Measurements from ENCODE around the gene SPRYD3. TPM values are rescaled to one million over a fixed set of nuclear protein-coding genes. Genes with fewer than 3 reads are reported as not detected.
A peak's percentile ranks its signal among the peaks of the same experiment; 100 is the strongest.

The SPRYD3 gene
- total RNA-seq, 1 donor from 2014 or later = 50.4 TPM

DNA sequence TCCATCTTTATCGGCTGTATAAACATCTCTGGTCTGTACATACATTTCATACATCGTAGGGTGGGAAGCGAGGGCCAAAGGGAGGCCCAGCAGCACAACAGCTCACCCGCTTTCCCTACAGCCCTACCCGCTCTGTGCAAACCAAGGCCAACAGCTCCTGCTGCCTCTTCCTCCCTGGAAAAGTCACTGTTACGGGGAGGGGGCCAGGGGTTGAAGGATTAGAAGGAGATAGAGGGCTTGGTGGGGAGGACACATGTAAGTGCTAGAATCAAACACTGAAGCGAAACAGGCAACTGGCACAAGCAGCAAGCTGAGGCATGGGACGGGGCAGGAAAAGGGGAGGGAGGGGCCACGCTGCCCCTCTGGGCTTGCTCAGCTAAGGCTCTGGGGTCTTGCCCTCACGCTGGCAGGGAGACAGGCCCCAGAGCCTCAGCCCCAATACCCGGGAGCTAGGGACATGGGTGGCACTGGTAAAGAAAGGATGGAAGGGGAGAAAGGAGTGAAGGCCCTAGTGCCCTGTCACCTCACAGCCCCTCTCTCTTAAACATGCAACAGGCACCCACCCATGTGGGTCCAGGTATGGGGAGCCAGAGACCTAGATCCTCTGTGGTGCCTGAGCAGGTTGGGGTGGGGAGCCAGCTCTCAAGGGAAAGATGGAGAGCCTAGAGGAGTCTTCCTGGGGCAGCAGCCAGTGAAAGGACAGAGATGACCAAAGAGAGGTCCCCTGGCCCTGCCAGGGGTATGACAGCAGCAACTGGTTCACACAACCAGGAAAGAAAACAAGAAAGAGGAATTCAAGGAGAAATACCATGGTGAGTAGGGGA is 14.4 kb downstream of the SPRYD3 start:
- Histone ChIP-seq H3K27ac (peak overlapping the region; percentile 24), H3K27me3 (no peaks in the 10 kb centered on the region), H3K9me3 (no peaks in the 10 kb centered on the region), H3K4me1 (peaks cover 49% of the 10 kb centered on the region), H3K36me3 (peaks cover 64% of the 10 kb centered on the region), H3K4me3 (no peak overlapping the region)
- DNase-seq = peak; percentile 62
- intact Hi-C loops (cut with DNase I) = loop anchor here (5.0 kb wide), 1 partner anchor 37 kb away; the partner anchor contains the start of gene SOAT2
- ATAC-seq = no peak
- TF ChIP-seq, protein P1, sequence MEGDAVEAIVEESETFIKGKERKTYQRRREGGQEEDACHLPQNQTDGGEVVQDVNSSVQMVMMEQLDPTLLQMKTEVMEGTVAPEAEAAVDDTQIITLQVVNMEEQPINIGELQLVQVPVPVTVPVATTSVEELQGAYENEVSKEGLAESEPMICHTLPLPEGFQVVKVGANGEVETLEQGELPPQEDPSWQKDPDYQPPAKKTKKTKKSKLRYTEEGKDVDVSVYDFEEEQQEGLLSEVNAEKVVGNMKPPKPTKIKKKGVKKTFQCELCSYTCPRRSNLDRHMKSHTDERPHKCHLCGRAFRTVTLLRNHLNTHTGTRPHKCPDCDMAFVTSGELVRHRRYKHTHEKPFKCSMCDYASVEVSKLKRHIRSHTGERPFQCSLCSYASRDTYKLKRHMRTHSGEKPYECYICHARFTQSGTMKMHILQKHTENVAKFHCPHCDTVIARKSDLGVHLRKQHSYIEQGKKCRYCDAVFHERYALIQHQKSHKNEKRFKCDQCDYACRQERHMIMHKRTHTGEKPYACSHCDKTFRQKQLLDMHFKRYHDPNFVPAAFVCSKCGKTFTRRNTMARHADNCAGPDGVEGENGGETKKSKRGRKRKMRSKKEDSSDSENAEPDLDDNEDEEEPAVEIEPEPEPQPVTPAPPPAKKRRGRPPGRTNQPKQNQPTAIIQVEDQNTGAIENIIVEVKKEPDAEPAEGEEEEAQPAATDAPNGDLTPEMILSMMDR (IDR thresholded peaks at IDR 0.05) = no peak

DNA sequence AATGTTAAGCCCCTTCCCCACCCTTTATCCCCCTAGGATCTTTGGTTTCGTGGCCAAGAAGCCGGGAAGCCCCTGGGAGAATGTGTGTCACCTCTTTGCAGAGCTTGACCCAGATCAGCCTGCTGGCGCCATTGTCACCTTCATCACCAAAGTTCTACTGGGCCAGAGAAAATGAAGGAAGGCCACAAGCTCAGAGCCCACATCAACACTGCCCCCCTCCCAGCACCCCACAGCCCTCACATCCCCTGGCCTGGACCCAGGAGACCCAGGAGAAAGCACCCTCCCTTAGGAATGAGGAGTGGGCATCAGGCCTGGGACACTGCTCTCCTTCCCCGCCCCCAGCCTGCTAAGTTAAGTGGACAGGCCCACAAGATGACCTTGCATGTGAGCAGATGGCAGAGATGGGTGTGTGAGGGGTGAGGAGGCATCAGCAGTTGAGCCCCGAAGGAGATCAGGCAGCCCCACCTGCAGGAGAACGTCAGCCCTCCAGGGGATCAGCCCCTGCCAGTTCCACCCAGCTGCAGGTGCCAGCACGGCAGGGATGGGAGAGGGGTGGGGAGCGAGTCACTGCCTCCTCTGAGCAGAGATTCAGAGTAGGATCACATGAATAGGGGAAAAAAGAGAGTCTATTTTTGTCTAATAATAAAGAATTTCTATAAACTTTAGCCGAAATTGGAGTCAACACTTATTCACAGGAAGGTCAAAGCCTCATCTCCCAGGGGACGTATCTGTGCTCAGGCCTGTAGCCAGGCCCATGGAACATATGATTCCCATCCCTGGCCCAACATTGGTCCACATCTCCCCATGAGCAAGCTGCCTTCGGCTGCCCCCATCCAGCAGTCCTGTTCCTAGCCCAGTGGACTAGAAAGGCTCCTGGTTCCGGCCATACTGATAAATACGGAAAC is 15.2 kb downstream of the SPRYD3 start:
- peak; percentile 60 for DNase-seq
- Histone ChIP-seq H3K4me1 (peaks cover 46% of the 10 kb centered on the region), H3K4me3 (no peak overlapping the region), H3K27me3 (no peaks in the 10 kb centered on the region), H3K27ac (no peak overlapping the region), H3K36me3 (peaks cover 73% of the 10 kb centered on the region), H3K9me3 (no peaks in the 10 kb centered on the region)
- TF ChIP-seq, protein P1 (IDR thresholded peaks at IDR 0.05) = no peak
- intact Hi-C loops (cut with DNase I) = no loop called here
- ATAC-seq = no peak

DNA sequence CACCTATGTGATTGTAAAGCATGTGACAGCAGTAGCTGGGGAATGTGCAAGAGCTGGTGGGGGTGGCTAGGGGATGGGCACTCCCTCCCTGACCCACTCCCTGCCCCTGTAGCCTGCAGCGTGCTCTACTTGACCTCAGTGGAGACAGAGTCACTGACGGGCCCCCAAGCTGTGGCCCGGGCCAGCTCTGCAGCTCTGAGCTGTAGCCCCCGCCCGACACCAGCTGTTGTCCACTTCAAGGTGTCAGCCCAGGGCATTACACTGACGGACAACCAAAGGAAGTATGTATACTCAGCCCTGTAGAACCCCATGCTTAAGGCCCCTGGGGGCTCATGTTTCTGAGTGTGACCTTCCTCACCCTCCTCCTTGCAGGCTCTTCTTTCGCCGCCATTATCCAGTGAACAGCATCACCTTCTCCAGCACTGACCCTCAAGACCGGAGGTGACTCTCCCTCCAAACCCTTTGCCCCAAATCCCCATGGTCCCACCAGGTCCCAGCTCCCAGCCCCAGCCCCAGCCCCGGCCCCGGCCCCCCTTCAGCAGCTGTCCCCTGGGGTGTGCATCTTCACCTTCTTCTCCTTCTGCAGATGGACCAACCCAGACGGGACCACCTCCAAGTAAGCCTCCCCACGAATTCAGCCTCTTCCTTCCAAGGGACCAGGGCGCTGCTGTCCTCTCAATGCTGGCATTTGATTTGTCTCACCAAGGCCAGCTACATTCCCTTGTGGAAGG is 16.0 kb downstream of the SPRYD3 start:
- intact Hi-C loops (cut with DNase I) = no loop called here
- H3K27me3 ChIP-seq = no peaks in the 10 kb centered on the region
- DNase-seq = peak; percentile 64
- H3K4me3 ChIP-seq = no peak overlapping the region
- no peaks in the 10 kb centered on the region for H3K9me3 ChIP-seq
- ATAC-seq = no peak
- no peak overlapping the region for H3K27ac ChIP-seq
- H3K4me1 ChIP-seq = peaks cover 46% of the 10 kb centered on the region
- TF ChIP-seq, protein P1 (IDR thresholded peaks at IDR 0.05) = no peak
- H3K36me3 ChIP-seq = peaks cover 81% of the 10 kb centered on the region

DNA sequence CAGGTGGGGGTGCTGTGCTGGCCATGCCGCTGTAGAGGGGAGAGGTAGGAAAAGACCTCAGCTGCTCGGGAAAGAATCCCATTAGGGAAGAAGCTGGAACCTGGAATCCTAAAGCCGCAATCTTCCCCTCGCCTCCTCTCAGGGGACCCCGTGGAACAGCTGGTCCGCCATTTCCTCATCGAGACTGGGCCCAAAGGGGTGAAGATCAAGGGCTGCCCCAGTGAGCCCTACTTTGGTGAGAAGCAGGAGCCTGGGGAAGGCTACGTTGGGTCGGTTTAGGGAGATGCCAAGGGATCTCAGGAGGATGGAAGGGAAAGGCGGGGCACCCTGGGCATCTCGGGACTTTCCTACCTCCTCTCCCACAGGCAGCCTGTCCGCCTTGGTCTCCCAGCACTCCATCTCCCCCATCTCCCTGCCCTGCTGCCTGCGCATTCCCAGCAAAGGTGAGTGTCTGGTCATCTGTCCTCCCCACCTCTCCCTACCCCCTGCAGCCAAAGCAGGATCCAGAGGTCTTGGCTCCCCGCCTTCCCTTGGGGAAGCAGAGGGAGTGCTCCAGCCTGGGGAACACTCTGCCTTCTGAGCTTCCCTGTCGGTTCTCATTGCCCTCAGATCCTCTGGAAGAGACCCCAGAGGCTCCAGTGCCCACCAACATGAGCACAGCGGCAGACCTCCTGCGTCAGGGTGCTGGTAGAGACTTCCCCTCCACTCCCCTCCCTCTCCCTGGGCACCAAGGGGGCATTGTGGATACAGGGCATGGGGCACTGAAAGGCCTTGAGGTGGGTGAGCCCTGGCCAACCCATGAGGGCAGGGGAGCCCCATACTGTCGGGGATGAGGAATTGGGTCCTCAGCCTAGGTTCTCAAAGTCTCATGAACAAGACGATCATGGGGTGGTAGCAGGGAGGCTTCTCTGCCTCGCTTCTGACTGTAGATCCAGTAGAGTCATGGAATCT is 16.9 kb downstream of the SPRYD3 start:
- intact Hi-C loops (cut with DNase I) = no loop called here
- ATAC-seq = no peak
- peak; percentile 61 for DNase-seq
- H3K9me3 ChIP-seq = no peaks in the 10 kb centered on the region
- TF ChIP-seq, protein P1 (IDR thresholded peaks at IDR 0.05) = no peak
- H3K4me1 ChIP-seq = peaks cover 46% of the 10 kb centered on the region
- no peaks in the 10 kb centered on the region for H3K27me3 ChIP-seq
- H3K27ac ChIP-seq = peak overlapping the region; percentile 51
- H3K4me3 ChIP-seq = no peak overlapping the region
- peaks cover 82% of the 10 kb centered on the region for H3K36me3 ChIP-seq

Data from upper lobe of right lung (tissue), 1 donor.